Fibroblast of skin of right quadriceps (primary cell): ENCODE results near the gene GLI3.

Experiments used
- DNase-seq: peaks from one replicate; pipeline ENCODE4 v3.0.0-alpha.2; 2013

GLI3 gene

DNA sequence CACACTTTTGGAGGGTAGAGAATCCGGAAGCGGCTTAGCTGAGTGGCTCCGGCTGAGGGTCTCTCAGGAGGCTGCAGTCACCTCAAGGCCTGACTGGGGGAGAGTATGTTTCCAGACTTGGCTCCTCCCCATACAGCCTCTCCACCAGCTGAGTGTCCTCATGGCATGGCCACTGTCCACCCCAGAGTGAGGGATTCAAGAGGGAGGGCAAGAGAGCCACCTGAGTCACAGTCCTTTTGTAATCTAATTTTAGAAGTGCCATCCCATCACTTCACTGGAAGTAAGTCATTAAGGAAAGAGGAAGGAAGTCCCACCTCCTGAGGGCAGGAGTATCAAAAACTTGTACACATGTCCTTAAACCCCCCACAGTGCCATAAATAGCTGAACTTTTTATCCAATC lies 134.0 kb downstream of the GLI3 start:
- DNase-seq, result no peak

DNA sequence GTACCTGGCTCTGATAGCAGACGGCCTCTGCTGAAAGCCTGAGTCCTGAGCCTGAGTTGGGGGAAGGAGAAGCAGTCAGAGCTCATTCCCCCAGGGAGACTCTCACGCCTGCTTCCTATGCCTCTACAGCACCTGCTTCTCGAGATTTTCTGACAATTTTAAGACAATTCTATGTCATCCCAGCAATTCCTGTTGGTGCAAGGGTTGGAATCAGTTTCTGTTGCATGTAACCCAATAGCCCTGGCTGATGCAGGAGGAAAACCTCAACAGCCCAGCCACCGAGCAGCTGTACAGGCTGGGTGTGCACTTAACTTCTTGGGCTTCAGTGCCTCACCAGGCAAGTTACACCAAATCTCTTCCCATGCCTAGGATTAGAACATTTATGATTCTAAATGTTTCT lies 134.7 kb downstream of the GLI3 start:
- DNase-seq, result no peak

DNA sequence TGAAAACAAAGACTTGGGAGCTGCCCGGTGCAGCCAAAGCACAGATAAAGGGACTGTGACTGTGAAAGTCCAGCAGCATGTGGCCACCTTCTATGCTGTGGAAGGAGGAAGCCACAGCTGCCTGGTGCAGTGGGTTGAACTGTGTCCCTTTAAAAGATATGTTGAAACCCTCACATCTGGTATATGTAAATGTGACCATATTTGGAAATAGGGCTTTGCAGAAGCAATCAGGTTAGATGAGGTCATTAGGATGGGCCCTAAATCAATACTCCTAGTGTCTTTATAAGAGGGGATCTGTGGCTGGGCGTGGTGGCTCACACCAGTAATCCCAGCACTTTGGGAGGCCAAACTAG lies 136.9 kb downstream of the GLI3 start:
- DNase-seq, result peak; percentile 47

DNA sequence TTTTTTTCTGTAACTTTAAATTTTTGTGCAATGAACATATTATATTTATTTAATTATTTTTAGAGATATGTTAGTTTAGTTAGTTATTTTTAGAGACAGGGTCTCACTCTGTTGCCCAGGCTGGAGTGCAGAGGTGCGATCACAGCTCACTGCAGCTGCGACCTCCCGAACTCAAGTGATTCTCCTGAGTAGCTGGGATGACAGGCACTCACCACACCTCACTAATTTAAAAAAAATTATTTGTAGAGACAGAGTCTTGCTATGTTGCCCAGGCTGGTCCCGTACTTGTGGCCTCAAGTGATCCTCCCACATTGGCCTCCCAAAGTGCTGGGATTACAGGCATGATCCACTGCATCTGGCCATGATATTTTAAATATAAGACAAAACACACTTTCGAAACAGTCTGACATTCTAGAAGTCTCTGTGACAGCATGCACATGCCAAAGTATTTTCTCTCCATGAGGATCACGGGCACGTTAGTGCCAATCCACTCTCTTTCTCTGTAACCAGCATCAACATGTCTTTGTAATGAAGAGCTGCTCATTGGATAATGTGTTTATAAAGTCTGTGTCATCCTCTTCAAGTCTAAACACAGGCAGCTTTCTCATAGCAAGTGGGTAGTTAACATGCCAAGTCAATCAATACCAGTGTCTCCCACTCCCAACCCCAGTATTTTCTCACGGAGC lies 137.4 kb downstream of the GLI3 start:
- no peak for DNase-seq

DNA sequence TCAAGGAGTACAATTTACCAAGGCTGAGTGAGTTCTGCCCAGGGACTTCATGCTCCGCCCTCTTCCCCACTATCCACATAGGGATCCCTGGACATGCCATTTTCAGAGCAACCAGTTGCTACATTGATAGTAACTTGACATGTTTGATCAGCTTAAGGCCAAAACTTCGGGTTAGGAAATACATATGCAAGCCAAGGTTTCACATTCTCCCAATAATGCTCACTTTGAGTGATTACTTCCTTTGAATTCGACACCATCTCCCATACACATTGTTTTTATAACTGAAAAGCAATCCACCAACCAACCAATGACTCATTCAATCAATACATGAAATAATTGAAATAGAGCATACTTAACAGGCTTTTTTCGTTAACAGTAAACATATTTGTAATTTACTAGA lies 137.9 kb downstream of the GLI3 start:
- DNase-seq, result no peak

DNA sequence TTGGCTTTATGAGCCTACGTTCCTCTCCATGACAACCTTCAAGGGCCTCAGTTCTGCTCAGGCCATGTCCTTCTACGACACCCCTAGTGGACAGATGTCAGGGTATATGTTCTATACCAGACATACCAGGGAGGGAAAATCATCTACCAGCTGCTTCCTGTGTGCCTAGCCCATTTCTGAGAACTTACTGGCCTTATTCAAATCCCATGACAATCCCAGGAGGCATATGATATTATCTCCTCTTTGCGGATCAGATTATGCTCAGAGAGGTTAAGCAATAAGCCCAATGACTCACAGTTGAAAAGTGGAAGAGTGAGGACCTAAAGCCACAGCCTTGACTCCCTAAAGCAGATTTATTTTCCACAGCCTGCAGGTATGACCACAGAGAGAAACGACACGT lies 139.3 kb downstream of the GLI3 start:
- peak; percentile 92 for DNase-seq

DNA sequence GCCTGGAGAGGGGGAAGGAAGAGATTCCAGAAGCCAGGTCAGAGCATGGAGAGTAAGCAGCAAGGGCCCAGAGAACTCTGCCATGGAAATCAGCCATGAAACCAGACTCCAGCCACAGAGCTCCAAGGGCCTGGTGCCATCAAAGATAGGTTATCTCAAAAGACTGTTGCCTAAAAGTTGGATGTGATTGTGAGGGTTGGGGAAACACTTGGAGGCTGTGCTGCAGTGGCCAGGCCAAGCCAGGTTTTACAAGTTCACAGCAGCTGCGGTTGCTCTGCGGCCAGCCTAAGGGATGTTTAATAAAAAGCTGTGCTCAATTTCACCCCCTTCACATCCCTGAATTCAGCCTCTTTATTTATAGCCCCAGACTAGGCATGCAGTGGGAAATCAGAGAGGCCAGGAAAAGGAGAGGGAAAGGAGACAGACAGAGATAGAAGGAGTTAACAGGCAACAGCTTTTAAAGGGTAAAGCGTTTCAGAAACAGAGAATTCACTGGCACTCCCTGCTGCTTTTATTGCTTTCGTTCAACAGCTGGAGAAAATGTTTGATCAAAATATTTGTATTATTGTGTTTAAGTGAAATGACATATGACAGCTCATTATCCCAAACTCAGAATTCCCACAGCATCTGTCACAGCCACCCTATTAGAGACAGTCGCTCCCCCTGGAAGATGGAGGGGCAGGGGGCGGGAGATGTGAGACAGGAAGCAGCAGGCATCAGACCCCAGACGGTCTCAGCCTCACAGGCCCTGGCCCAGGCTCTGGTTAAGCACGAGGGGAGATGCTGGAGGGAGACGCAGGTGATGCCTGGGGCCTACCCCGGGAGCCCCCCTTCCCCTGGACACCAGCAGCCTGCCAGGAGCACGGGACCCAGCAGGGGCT lies 140.1 kb downstream of the GLI3 start:
- peak; percentile 66 for DNase-seq

DNA sequence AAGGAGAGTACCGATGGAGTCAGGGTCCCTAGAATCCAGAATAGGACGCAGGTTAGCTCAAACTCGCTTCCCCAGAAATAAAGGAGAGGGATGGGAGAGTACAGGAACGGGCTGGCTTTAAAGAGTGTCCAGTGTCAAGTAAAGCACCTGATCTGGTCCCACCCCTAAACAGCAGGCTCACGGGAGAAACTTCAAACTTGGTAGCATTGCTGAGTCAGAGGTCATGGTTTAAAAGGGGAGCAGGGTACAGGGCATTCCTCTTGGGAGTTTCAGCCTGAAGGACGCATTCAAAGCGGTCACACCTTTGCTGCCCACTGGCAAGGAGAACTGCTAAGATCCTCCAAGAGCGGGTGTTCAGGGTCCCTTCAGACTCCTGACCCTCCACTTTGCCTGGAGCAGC lies 140.7 kb downstream of the GLI3 start:
- no peak for DNase-seq

DNA sequence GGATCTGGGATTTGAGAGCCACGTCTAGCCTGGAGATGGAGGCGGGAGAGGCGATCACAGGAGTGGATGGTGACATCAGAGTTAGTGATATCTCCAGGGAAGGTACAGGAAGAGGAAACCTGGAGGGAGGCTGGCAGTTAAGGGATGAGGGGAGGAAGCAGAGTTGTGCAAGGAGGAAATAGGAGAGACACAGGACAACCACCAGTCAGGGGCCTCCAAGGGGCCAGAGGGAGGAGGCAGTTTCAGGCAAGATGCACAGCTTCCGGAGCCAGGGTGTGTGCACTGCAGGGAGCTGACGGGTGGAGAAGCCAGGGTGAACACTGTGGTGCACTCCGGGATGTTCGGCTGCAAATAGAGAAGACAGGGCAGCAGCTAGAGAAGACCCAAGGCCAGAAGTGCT lies 141.2 kb downstream of the GLI3 start:
- no peak for DNase-seq

DNA sequence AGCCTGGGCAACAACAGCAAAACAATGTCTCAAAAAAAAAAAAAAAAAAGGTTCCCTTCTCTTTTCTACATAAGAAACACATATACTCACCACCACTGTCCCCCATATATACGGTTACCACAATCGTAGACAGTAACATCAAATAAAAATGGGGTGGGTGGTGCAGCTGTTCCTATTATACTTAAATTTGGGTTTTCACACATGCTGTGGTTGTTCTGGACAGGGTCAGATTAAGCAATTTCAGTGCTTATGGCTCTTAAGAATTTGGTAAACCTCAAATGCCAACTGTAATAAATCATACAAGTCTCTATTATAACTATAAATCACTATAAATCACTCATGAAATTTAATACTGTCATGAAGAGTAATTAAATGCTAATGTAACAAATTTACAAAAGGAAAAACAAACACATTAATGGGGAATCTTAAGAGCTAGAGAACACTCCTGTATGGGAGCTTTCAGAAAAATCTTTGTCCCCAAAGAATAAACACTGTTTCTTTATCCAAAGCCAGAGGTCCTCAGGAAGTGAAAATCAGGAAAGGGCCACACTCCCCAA lies 143.6 kb downstream of the GLI3 start:
- peak; percentile 57 for DNase-seq

DNA sequence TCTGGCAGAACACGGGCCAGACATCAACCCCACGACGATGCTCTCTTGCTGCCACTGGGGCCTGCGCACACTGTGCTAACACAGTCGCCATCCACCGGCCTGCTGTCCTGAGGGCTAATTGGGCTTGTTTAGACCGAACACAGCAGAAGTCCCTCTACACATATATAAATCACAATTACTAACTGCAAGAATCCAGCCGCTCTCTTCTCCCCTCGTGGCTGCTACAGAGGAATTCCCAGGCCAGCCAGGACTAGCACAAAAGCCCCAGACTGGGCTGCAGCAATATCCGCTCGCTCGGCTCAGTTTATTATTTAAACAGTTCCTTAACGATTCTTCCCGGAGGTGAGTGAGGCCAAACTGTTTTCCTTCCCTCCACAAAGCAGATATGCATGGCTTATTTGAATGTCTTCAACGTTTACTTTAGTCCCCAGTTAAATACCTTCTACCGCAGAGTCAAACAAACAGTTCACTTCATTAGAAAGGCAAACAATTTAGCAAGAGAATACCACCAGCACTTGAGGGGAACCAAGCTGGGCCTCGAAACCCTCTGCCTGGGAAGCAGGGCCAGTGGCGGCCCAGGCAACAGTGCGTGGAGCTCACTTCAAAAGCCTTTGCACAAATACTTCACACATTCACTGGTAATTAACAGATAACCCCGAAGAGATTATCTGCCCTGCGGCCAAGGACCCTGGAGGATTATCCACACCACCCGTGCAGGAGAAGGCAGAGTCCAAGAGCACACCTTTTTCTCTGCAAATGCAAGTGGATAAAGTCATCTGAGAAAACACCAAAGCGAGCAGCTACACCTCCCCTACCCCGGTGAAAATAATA lies 145.3 kb downstream of the GLI3 start:
- no peak for DNase-seq

DNA sequence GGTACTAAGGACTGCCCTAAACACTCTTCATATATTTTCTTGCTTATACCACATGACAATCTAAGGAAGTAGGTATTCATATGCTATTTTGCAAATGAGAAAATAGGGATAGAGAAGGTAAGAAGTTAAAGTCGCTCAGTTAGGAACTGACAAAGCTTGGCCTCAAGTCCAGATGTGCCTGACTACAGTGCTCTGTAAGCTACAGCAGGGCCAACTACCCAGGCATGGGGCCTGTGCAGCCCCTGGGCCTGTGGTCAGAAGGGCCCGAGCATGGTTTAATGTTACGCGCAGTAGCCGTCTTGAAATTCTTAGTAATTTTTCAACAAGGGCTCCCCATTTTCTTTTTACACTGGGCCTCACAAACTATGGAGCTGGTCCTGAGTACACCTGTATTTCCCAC lies 146.2 kb downstream of the GLI3 start:
- no peak for DNase-seq

DNA sequence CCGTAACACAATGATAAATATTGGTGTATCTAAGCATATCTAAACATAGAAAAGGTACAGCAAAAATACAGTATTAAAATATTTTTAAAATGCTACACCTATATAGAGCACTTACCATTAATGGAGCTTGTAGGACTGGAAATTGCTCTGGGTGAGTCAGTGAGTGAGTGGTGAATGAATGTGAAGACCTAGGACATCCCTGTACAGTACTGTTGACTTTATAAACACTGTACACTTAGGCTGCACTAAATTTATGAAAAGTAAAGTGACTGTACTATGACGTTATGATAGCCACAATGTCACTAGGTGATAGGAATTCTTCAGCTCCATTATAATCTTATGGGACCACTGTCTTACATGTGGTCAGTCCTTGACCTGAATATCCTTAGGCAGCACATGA lies 147.0 kb downstream of the GLI3 start:
- DNase-seq, result no peak

DNA sequence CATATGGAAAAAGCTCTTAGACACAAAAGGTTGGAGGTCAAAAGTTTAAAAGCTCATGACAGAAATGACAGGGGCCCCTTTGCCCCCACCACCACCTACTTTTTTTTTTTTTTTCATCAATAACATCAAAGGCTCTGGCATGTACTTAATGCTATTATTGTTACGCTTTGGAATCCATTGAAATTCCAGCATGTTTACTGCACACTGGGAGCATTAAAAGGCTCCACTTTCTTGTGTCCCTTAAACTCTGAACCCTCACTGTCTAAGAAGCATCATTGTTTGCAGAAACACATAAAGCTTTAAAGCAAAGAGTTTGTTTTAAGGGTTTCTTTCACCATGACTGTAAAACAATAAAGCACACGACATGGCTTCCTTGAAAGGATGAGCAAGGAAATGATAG lies 149.4 kb downstream of the GLI3 start:
- no peak for DNase-seq

DNA sequence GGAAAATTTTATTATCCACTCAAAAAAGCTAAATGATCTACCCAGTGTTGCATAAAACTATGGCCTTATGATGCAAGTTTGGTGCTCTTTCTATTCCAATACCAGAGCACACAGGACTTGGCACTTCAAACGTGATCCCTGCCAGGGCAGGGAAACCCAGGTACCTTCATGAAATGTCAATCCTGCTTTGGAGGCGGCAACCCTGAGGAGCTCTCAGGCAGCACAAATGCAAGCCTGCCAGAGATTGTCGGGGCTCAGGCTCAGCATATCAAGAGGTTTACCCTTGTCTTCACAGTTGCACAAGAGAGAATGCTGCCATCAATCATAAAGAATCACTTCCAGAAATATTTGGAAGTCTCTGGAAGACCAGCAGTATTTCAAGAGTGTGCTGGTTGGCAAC lies 151.5 kb downstream of the GLI3 start:
- DNase-seq, result no peak

DNA sequence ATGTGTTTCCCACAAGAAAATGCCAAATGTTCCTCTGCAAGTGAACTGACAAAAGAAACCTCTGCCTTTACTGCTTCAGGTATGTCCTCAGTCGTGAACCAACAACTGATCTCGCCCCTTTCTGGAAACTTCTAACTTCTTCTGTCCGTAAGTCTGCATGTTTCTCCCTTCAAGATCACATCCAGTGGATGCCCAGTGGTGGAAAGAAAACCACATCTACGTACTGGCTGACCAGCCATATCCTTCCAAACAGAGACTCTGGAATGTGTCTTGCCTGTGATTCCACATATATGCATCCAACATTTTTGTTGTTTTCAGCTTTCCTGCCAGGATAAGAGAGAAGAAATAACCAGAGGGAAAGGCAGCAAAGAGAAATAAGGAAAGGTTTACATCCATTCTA lies 152.7 kb downstream of the GLI3 start:
- no peak for DNase-seq

DNA sequence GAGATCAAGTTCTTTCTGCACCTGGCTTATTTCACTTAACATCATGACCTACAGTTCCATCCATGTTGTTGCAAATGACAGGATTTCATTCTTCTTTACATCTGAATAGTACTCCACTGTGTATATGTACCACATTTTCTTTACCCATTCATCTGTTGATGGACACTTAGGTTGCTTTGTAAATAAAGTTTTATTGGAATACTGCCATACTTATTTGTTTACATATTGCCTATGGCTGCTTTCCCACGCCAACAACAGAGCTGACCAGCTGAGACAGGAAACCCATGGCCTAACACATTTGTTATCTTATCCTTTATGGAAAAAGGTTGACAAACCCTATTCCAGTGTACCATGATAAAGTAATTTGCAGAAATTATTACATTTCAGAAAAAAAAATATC lies 153.7 kb downstream of the GLI3 start:
- no peak for DNase-seq

DNA sequence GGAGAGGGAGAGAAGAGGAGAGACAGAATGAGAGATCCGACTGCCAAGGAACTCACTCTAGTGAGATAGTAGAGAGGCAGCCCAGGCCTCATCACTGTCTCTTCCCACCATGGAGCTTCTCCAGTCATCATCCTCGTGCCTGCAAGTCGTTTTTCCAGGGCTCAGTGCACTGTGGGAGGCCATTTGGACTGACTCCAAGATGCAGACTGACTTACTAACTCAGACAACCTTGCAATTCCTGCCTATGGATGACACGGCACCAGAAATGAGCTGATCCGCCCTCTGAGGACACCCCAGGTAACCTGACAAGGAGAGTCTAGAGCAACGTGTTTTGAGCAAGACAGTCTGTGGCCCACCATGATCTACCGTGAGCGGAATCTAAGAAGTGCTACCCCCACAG lies 154.9 kb downstream of the GLI3 start:
- DNase-seq, result peak; percentile 90

DNA sequence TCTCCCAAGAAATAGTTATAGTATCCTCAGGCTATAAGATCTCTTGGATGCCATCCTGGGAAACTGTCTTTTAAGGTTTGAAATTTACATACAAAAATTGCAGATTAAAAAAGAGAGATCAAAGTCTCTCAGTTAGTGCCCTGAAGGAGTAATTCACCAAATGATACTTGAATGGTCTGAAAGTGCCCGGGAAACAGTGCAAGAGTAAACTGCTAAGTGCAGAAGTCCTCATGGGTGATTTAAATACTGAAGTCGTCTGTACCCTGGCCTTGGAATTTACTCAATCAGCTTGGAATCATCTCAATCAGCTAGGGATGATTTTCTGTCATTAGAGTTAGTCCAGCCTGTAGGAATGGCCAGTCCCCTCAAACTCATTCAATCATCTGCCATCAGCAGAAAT lies 155.3 kb downstream of the GLI3 start:
- DNase-seq, result no peak

DNA sequence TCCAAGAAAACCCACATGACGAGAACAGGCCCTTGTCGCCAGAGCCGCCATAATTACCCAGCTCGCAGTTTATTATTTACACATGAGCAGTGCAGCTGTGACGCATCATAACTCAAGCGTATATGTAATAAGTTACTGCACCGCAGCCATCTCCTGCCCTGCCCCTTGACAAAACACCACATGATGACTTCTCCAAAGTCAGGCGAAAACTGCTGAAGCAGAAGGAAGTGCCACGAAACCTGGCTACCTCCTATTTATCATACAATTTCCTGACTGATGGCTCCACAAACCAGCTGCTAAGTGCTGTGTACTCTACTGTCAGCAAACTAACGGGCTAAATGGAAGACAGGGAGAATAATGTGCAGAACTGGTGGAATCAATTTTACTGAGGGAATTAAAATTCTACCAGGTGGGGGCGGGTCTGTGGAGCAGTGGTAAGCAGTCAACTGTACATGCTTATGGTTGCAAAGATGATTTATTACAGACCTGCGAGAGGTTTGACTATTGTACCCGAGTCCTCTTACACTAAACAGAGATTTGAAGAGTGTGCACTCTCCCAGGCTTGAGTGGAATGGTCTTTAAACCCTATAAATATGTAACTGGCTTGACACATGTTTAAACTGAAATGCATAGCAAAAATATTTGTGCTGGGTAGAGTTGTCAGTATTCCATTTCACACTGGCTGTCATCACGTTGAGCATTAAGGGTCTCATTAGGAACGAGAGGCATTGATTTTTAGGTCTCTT lies 156.0 kb downstream of the GLI3 start:
- peak; percentile 81 for DNase-seq

DNA sequence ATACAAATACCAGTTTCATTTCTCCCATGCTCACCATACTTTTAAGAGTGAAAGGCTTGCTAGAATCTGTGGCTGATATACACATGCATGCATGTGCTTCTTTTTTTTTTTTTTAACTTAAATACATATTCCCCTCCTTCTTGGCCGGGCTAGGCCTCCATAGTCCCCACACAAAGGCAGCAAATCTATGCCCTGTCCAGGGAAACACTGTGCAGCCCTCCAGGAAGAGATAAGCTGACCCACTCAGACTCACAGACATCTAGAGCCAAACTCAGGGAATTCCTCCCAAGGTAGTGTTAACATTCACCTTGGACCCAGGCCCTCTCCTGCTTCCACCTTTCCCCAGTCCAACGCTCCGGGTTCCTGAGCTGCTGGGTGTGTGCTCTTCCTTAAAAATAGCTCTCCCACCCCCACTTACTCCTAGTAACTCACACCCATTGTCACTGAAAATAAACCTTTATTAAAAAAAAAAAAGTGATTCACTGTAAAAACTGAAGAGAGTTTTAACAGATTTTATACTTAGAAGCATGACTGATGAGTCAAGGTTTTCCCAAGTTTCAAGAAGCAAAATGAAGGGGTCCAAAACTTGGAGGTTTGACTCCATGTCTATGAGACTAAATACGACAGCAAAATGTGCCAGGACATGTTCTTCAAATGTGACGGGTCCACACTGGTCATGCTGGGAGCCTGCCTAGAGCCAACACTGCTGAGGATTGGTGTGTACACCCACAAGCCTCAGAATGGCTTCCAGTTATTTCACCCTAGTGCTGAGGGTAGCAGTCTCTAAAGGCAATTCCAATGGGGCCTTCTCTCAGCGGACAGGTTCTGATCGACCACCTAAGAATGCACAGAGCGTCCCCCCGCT lies 159.5 kb downstream of the GLI3 start:
- no peak for DNase-seq

DNA sequence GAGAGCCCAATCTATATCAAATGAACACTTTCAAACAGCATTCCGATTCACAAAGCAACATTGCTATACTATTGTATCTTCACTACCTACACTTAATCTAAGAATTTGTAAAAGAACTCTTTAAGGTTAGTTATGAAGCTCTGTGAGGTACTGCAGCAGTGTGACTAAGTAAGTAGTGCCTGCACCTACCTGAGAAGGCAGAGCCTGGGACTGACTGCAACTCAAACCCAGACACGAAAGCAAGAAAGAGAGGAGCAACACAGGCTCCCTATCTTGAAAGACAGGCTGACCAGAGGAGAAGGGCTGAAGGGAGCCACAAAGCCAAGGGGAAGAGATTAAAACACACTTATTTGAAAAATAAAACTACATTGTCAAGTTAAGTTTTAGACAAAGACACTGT lies 160.1 kb downstream of the GLI3 start:
- no peak for DNase-seq
